GM19438 (cell line): ENCODE measurements around the gene GSS.

Experiments
- ATAC-seq: cut with Tn5 transposase; IDR thresholded peaks from one replicate; pipeline ENCODE4 v1.9.1; 2021; ENCODE audit warnings: low read depth; ENCODE audit not compliant: unreplicated experiment

GSS gene

GRCh38 chr20:34955231-34956040 lies at the start of gene GSS, which contains the start of gene MYH7B:
Gene GSS (minus strand): TSS chr20:34955806. CDS start chr20:34951852, 3,954 bp downstream.
Gene MYH7B (plus strand): TSS chr20:34955868. CDS start chr20:34978006, 22,138 bp downstream.
- ATAC-seq, result peak; percentile 94

DNA sequence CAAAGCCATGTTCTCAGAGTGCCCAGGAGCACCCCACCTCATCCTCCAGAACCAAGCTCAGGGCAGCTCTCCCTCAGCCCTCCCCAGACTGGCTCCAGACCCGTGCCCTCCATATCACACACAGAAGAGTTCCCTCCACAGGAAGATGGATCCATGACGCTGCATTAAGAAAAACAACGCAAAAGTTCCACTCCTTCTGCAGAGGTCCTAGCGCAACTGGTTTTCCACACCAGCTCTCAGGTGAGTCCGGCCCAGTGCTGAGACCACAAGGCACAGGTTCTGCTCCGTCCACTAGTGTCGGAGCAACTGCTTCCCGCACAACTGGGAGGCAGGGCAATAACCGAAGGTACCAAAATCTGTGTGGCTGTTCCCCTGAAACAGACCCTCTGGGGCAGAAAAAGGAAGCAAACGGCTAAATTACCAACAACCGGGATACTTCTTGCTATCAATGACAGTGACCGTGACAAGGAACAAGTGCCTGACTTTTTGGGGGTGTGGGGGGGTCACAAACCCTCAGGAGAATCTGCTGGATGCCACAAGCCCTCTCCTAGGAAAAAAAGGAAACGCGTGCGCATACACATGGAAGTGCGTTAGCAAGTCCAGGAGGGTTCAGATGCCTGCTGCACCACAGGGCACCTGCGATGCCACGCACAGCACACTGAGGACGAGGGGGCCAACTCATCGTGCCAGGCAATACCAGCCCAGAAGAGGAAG lies 49.3 kb upstream of the GSS start:
- no peak for ATAC-seq

DNA sequence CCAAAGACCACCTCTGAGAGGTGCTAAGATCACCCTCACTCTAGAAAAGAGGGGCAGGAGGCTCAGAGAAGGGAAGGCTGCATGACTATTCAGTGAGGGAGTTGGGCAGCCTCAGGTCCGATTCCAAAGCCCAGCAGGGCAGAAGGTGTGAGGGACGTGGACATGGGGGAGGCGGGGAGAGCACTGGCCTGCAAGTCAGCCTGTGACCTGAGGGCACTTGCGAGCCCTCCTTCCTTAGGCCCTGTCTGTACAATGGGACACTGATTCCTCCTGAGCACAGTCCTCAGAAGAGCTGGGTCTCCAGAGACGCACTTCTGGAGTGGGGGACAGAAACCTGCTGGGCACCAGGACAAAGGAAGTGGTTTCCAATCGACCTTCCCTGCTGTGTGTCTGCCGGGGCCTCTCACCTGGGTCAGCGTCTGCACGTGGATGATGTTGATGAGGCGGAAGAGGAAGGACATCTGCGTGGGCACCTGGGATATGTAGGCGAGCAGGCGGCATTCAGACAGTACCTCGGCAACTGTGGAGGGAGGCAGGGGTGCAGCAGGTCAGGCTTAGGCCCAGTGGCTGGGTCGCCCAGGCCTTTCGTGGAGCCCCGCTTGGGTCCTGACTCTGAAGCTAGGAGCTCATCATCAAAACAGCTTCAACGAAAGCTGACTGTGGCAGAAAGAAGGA lies 48.6 kb upstream of the GSS start:
- ATAC-seq, result no peak

GRCh38 chr20:35003211-35004031 lies 47.8 kb upstream of the GSS start:
- no peak for ATAC-seq

DNA sequence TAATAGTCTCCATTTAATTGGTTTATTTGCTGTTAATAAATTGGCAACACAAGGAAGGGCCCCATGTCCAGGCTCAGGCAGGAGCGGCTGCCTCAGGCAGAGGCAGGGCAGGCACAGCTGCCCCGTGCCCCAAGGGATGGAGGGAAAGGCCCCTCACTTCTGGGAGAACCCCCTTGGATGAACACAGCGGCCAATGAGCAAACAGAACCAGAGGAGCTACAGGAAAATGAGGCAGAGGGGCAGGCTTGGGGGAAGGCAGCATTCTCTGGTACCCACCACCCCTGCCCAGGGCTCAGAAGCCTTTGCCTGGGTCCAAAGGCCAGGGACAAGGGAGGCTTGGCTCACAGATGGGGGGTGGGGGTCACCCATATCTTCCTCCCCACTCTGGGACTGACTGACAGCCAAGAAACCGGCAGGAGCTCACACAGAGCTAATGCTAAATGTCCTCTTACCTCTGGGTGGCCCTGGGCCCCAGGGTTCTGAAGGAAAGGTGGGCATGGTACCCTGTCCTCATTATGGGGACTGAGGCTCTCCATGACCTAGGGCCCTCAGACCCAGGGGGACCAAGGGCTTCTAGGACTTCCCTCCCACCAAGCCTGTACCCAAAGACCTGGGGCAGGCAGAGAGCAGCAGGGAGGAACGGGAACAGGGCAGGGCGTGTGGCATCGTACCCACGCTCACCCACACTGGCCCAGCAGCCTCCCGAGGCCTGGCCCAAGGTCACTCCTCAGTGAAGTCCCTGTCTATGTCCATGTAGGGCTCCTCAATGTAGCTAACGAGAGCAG lies 47.0 kb upstream of the GSS start:
- ATAC-seq, result no peak

DNA sequence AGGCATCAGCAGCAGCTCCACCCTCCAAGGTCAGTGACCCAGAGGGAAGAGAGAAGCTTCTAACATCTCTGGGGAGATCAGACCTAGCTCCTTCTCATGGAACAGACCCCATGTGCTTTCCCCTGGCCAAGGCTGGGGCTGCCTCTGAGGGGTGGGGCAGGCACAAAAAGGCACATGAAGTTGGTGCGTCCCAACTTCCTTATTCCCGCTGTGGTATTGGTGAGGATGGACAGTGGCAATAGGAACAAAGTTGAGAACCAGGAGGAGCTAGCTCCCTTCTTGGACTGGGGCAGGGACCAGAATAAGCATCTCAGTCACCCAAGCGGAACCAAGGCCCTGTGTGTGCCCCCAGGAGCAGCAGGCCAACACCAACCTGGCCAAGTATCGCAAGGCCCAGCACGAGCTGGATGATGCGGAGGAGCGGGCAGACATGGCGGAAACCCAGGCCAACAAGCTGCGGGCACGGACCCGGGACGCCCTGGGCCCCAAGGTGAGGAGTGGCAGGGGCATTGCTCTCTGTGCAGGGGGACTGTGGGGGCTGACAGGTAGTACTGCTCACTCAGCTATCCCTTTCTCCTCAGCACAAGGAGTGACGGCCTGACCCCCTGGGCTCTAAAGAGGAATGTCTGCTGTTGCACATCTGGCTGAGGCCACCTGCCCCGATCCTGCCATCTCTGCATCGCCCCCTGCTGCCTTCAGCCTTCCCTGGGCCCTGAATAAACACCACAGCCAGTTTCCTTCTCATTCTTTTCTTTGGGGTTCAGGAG lies 46.2 kb upstream of the GSS start:
- ATAC-seq, result no peak

DNA sequence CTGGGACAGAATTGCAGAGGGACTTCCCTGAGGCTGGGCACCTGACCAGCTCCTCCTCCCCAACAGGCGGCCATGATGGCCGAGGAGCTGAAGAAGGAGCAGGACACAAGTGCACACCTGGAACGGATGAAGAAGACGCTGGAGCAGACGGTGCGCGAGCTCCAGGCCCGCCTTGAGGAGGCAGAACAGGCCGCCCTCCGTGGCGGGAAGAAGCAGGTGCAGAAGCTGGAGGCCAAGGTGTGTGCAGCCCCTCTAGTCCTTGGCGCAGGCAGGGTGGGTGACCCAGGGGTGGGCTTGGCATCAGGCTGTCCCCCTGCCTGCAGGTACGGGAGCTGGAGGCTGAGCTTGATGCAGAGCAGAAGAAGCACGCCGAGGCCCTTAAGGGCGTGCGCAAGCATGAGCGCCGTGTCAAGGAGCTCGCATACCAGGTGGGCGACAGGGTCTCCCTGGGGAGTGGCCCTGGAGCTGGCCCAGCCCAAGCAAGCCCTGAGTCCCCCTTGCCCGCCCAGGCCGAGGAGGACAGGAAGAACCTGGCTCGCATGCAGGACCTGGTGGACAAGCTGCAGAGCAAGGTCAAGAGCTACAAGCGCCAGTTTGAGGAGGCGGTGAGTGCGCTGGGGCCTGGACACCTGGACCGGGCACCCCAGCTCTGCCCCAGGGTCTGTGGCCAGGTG lies 45.5 kb upstream of the GSS start:
- ATAC-seq, result no peak

- no peak for ATAC-seq
Observed at GRCh38 chr20:35000311-35000921, 44.8 kb upstream of the GSS start.

GRCh38 chr20:34999782-35000181 lies 44.2 kb upstream of the GSS start:
- no peak for ATAC-seq

- no peak for ATAC-seq
Observed at GRCh38 chr20:34999021-34999451, 43.4 kb upstream of the GSS start.

DNA sequence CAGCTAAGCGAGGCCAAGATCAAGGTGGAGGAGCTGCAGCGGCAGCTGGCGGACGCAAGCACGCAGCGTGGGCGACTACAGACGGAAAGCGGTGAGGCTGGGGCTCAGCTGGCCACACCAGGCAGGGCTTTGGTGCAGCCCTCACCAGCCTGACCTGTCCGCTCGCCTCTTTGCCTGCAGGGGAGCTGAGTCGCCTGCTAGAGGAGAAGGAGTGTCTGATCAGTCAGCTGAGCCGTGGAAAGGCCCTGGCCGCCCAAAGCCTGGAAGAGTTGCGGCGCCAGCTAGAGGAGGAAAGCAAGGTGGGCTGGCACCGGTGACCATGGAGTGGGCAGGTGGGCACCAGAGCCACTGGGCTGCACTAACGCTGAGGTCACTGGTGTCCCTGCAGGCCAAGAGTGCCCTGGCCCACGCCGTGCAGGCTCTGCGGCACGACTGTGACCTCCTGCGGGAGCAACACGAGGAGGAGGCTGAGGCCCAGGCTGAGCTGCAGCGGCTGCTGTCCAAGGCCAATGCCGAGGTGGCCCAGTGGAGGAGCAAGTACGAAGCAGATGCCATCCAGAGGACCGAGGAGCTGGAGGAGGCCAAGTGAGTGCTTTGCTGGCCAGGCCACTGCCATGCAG lies 42.8 kb upstream of the GSS start:
- no peak for ATAC-seq

DNA sequence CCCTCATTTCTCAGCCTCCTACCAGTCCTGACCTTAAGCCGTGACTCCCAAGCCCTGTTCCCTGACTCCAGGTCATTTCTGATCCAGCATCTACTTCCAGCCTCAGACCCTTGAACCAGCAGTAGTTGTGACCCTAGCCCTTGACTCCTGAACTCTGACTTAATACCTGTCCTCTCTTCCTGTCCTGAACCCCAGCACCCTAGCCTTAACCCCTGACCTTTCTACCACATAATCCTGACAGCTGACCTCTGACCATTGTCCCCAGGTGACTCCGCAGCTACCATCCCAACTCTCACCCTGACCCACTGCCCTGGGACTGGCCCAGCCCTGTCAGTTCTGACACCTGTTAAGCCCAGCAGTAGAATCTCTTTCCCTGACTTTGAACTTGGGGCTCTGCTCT lies 42.2 kb upstream of the GSS start:
- no peak for ATAC-seq

GRCh38 chr20:34997131-34997561 lies 41.5 kb upstream of the GSS start:
- no peak for ATAC-seq

- ATAC-seq, result no peak
Observed at GRCh38 chr20:34996243-34997028, 40.8 kb upstream of the GSS start.

GRCh38 chr20:34995696-34996095 lies 40.1 kb upstream of the GSS start:
- no peak for ATAC-seq

DNA sequence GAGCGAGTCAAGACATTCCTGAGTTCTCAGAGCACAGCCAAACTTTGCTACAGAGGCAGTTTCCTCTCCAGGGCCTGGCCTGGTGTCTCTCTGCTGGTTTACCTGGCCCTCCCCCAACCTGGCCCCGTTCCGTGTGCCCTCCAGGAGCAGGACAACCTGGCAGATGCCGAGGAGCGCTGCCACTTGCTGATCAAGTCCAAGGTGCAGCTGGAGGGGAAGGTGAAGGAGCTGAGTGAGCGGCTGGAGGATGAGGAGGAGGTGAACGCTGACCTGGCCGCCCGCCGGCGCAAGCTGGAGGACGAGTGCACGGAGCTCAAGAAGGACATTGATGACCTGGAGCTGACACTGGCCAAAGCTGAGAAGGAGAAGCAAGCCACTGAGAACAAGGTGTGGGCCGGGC lies 39.6 kb upstream of the GSS start:
- ATAC-seq, result no peak
